Measurements from ENCODE around the gene KCNK17. TPM values are rescaled to one million over a fixed set of nuclear protein-coding genes. Genes with fewer than 3 reads are reported as not detected.

KCNK17 gene, protein sequence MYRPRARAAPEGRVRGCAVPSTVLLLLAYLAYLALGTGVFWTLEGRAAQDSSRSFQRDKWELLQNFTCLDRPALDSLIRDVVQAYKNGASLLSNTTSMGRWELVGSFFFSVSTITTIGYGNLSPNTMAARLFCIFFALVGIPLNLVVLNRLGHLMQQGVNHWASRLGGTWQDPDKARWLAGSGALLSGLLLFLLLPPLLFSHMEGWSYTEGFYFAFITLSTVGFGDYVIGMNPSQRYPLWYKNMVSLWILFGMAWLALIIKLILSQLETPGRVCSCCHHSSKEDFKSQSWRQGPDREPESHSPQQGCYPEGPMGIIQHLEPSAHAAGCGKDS
- 0.33 TPM for total RNA-seq

DNA sequence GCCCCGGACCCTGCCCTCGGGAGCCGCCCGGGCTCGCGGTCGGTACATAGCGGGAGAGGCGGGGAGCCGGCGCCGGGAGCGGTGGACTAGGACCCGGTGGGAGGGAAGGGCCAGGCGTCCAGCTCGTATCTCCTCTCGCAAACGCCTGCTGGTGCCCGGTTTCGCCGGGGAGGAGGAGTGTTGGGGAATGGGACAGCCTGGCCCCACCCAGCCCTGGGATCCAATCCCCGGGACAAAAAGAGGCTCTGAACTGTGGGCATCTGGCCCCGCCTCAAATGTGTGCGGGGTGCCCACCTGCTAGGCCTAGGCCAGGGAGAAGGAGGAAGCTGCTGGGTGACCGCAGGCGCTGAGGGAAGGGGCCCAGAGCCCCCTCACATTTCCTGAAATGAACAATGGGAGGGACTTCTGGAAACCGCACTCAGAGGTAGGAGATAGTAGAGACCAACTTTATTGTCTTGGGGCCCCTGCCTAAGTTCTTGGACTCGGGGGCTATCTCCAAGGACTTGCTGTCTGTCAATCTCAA is at the start of gene KCNK17:
Gene KCNK17, minus strand, starts transcription at position 147 of the 523 bp plus-strand sequence. Its CDS starts 99 bp downstream, at position 48.

DNA sequence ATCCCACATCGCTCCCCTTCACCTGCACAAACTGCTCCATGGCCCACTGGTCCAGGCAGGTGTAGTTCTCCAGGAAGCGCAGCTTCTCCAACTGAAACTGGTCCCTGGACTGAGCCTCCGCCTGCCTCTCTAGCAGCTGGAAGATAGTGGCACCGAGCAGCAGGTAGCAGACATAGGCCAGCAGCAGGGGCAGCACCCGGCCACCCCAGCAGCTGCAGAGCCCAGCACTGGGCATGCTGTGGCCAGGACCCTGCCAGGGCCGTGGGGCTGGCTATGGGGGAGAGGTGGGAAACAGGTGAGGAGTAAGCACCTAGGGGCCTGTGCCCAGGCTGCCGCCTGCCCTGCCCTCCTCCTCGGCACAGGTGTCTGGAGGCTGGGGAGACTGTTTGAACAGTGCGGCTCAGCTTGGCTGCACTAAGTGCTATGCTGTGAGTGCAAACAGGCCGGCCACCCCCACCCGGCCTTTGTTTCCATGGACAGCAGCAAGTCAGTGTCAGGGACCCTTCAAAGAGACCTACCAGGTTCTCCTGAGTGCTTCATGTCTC is 8.2 kb upstream of the KCNK17 start, which contains the start of gene KCNK16:
Gene KCNK16, minus strand, starts transcription at position 397 of the 545 bp plus-strand sequence. Its CDS starts 162 bp downstream, at position 235.

Other genes with a start within 250 kb of the KCNK17 start
- 22.7 TPM for gene SAYSD1, start 199.2 kb downstream of the KCNK17 start, total RNA-seq
- 2.4 TPM for gene KCNK5, start 84.9 kb downstream of the KCNK17 start, total RNA-seq
- gene KCNK16, start 8.3 kb upstream of the KCNK17 start, total RNA-seq: not detected

Measured in camera-type eye (tissue), 1 donor.